Suppressor macrophage treated with lipopolysaccharide for 1 hour (primary cell): ENCODE results near the gene SKAP2.
A peak's percentile ranks its signal among the peaks of the same experiment; 100 is the strongest.
"Not testable (repeated sequence)": the region's sequence is repeated elsewhere in the genome, so short reads cannot be mapped to it uniquely, and the experiment has no call there.

Experiments
- DNase-seq, 3 donors: peaks; one replicate each; pipeline ENCODE4 v3.0.0-alpha.2; 2020 to 2022

The SKAP2 gene

DNA sequence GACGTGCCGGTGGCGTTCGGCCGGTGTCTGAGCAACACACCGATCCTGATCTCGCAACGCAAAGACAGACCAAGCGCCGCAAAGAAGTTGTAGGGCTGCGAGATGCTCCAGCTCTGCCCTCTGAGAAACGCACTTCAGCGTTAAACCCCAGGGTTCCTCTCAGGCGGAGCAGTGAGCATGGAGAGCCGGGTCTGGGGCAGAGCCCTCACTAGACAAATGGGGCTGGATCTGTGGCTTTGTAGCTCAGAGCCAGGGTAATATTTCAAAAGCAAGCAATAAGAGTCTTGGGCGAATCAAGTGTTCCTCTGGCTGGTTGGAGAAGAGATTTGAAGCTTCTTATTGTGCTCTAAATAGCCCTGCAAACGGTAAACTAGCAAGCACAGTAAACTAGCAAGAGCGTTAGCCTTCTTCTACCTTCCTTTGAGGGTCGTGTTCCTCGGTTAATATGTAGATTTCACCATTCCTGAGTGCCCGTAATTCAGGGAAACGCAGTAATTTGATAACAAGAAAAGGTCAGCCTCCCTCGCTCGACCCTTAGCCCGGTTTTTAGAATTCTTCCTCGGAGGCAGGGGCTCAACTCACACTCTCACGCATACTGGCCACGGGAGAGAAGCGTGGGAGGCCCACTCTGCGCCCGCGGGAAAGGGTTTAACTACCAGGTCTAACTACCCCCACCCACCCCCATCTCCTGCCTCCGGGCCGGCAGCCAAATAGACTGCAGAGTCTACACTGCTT, 6.7 kb downstream of the SKAP2 start:
- peak in 2 of 3 donors; percentile 43 to 45 for DNase-seq

DNA sequence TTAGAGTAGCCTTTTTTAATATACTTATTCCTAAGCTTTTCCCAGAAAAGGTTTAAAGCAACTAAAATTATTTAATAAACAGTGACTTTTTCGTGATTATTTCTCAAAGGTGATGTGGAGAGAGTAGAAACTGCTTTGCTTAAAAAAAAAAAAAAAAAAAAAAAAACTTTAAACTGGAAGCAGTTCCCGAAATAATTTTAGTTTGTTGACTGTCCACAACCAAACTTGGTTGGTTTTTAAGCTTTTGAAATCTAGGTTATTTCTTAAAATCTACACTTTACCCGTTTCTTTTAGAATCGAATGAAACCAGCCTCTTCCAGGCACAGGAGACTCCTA, 7.3 kb downstream of the SKAP2 start:
- DNase-seq, result no peak

DNA sequence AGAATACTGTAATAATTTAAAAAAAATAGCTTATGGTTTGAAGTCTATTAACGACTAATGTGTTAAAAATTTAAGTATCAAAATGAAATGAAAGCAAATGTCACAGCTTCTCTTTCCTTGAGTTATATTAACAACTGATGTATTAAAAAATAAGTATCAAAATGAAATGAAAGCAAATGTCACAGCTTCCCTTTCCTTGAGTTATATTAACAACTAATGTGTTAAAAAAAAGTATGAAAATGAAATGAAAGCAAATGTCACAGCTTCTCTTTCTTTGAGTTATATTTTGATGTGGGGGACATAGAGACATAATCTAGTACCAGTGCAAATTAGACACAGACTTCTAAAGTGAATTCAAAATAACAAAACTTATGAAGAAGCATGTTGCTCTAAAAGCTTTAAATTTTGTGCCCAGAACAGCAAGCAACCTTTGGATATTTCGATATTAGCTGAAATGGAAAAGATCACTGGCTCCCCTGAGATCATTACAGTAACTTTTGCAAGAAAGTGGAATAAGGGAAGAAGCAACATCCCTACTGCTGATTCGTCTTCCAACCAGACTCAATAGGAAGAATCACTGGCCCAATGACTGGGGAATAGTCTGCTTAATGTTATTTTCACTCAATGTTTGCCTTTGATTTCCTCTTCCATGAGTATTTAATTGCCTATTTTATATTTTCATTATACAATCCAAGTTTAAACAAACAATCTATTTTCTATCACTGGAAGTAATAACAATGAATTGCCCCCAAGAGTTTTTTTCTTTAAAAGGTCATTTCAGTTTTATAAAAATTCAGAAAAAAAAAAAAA, 8.0 kb downstream of the SKAP2 start:
- peak; percentile 20 to 49 (median 48) for DNase-seq

DNA sequence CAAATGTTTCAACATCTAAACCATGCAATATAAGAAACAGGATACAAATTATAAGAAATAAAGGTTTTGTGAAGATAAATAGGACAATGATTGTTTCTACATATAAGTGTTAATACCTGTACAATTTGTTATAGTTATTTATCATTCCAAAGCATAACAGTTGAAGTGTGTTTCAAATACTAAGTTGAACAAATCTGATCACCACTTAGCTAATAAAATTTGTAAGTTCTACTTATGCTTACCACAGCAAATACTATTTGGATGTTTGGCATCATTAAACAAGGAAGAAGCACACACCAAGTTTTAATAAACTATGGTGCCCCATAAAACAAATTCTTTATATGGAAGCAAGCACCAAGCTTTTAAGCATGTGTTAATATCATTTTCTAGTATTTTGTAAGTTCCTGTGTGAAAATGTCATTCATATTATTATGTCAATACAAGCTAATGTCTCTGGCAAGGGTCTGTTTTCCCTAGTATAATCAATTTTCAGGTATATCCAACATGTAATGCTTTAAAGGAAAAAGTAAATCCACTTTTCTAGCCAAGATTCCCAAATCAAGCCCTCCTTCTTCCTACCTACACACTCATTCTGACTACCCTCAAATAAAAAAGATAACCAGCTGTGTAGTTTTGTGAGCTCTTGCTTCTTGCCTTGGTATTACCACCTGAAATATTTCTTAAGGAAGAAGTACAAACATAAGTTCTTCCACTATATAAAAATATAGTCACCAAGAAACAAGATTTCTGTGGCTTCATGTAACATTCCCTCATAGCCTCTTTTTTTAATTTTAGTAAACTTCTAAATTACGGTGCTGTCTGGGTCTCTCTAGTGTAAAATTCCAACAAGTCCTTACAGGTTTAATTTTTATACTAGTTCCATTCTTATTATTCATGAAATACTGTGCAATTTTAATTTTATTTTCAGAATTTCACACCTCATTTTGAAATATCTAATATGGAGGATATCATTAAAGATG, 9.2 kb downstream of the SKAP2 start:
- no peak for DNase-seq

DNA sequence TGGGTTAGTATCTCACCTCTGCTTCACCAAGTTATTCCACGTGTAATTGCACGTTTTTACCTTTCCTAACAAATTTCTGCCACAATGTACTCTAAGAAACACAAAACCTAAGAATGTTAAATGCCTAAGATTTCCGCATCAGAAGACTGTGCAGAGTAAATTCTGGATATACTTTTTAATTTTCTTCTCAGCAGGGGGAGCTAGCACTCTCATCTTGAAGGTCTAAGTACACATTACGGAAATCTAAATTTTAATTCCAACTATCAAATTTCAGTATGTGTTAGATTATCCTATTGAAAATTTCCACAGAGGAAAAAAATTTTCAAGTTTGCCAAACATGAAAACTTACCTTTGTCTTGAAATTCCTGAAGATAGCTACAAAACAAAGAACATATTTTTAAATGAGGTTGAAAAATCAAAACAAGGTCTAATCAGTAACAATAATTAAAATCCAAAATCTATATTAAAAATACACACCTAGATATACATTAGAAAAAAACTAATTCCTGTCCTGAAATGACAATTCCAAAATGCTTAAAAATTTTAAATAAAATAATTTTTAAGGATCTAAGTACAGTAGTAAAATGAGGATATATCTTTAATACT, 10.5 kb downstream of the SKAP2 start:
- peak; percentile 72 to 83 (median 81) for DNase-seq

DNA sequence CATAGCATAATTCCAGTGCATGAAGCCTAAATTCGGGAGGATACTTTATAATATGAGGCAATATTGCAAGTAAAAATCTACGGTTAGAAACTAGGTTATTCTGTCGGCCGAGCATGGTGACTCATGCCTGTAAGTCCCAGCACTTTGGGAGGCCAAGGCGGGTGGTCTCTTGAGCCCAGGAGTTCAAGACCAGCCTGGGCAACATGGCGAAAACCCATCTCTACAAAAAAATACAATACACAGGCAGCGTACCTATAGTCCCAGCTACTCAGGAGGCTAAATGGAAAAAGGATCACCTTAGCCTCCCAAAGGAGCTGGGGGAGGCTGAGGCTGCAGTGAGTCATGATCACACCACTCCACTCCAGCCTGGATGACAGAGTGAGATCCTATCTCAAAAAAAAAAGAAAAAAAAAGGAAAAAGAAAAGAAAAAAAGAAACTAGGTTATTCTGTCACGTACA, 14.2 kb downstream of the SKAP2 start:
- peak in 1 of 3 donors; percentile 15 for DNase-seq

DNA sequence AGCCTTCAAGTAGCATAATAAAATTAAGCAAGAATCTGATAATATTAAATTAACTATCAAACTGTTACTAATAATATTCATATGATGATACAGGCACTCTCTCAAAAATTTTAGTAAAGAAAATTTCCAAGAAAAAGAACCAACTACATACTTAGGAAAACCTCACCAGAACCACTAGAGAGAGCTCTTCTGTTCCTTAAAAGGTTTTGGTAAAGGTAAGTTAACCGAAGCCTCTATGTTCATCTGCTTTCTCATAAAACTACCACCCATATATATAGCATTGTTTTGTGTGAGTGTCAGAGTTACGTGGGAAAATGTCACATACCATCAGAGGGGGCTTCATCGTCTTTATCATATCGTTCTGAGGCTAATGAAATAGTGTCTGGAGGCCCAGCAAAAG, 20.7 kb downstream of the SKAP2 start:
- no peak for DNase-seq

DNA sequence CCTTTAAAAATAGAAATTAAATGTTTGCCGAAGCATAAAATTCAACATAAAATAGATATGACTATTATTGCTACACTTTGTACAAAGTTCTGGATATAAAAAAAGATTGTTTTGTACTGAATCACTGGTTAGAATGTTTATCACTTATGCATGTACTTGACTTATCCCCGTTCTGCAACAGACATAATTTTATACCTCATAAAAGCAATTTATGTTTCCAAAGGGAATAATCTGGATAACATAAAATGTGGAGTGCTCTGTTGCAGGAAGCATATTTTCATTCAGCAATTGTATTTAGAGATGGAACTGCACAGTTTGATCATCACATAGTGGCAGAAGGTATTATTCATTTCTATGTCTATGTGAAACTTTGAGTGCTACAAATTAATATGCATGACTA, 21.5 kb downstream of the SKAP2 start:
- no peak for DNase-seq

DNA sequence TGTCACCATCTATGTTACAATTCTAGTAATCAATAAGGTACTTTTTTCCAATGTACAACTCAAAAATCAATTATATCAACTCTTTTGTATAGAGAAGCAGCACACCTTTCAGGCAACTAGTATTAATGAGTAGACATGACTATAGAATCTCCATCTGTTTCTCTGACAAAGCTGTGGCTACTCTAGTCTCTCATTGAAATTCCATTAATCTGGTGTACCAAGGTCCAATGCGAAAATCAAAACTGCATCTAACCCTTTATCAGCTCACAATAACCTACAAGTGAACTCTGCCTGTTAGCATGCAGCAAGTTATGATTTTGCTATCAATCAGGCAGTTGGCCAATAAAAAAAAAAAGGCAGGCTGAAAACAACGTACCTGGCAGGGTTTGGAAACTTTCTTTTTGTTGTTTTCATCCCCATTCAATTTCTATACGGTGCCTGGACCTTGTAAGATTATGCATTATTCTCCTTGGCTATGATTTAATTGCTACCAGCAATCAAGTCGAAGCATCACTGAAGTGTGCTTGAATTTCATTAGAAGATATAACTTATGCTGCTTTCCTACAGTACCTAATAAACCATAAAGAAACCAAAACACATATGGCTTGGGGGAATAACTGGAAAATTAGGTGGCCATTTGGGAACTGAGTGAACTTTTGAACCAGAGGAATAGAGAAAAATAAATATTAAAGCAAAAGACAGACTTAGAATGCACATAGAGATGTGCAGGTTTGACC, 23.2 kb downstream of the SKAP2 start:
- no peak for DNase-seq

DNA sequence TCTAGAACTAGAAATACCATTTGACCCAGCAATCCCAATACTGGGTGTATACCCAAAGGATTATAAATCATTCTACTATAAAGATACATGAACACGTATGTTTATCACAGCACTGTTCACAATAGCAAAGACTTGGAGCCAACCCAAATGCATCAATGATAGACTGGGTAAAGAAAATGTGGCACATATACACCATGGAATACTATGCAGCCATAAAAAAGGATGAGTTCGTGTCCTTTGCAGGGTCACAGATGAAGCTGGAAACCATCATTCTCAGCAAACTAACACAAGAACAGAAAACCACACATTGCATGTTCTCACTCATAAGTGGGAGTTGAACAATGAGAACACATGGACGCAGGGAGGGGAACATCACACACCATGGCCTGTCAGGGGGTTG, 27.6 kb downstream of the SKAP2 start:
- DNase-seq, result not testable (repeated sequence)

DNA sequence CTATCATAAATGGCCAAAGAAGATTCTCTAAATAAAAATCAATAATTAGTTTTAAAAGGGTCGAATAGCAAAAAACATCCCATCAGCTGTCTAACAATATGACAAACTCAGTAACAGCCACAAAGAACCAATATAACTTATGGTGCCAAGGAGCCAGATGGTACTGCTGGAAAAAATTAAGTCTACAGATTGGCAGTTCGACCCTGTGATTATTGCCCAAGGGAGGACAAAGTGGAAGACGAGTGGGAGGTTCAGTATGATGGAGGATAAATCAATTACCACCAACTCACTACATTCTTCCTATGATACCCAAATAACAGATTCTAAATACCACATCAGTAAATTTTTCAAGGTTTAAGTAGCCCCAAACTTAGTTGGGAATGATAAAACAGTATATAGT, 49.0 kb downstream of the SKAP2 start:
- no peak for DNase-seq

DNA sequence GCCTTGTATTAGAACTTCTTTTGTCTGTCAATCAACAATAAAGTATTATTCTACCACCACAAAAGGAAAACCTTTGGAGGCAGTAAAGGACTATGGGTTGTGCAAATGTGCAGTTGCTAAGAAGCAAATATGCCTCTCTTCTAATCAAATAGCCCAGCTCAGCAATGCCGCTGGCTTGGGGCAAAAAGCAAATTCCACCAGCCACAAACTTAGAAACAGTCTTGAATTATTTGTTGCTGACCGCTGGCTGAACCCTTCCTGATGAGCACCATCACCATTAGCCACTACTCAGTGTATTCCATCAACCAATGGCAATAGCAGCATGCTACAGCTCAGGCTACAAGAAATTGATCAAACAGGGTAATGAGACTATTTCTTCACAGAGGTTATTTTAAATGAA, 51.0 kb downstream of the SKAP2 start:
- DNase-seq, result no peak

DNA sequence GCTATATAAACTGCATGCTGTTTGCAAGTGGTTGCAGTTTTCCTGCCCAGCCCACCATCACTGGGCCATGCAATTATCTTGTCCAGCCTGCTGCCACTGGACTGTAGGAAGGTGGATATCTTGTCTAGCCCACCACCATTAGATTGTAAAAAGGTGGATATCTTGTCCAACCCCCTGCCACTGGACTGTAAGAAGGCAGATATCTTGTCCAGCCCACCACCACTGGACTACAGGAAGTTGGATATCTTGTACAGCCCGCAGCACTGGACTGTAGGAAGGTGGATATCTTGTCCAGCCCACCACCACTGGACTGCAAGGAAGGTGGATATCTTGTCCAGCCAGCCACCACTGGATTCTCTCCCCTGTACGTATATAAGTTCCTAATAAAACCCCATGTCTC, 69.8 kb downstream of the SKAP2 start:
- no peak for DNase-seq

DNA sequence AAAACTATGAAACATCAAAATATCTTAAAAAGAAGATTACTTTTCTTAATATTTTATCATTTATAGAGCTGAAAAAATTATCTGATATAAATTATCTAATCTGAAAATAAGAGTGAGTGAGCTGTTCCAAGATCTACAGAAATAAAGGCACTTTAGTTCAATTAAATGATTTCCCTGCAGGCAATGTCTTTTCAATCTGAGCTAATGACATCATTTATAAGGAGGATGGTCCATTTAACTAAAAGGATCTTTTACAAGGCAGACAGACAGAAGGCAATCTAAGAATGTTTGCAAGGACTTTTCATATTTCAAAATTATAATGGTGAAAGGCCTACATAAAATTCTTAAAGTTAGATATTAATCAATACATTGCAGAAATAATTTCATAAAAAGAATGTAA, 71.8 kb downstream of the SKAP2 start:
- DNase-seq, result no peak

DNA sequence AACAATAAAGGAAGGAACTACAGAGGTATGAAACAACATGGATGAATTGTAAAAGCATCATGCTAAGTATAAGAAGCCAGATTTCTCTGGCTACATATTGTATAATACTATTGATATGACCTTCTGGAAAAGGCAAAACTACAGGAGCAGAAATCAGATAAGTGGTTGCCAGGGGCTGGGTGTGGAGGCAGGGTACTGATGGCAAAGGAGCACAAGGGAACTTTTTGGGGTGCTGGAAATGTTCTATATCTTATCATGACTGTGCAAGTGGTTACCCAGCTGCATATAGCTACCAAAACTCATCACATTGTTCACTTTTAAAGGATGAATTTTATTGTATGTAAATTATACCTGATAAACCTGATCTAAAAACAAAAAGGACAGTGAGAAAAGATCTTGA, 72.4 kb downstream of the SKAP2 start:
- no peak for DNase-seq

DNA sequence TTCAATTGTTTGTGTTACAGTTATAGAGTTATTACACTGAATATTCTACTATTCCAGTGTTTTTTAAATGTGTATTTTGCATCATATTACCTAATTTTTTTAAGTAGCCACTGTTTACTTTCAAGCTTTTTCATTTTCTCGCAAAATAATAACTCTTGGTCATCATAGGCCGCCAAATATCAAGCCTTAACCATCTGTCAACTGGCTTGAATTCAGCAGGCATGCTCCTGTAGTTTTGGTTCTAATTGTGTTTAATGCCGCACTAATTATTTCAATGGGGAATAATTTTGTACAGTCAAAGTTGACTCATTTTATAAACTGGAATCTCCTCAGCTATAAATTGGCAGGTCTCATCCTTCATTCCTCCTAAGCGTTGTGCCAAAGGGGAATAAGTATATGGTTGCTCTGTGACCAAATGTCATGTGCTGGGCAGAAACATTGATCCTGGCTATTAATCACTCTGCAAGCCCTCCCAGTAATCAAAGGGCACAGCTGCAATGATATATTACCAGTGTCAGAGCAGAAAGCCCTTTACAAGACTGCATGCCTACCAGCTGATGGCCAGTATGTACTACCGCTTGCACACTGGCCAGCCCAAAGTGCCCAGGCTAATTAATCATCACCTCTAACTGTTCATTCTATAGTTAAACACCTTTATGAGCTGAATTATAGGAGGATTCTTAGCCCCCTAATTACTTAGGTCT, 74.8 kb downstream of the SKAP2 start:
- no peak for DNase-seq

DNA sequence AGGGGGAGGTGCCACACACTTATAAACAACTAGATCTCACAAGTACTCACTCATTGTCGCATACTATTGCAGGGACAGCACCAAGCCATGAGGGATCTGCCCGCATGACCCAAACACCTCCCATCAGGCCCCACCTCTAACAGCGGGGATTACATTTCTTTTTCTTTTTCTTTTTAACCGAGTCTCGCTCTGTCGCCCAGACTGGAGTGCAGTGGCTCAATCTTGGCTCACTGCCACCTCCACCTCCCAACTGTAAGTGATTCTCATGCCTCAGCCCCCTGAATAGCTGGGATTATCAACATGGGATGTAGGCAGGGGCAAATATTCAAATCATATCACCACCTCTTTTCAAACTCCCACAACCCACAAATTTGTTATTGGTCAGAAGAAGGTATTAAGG, 76.7 kb downstream of the SKAP2 start:
- no peak for DNase-seq

DNA sequence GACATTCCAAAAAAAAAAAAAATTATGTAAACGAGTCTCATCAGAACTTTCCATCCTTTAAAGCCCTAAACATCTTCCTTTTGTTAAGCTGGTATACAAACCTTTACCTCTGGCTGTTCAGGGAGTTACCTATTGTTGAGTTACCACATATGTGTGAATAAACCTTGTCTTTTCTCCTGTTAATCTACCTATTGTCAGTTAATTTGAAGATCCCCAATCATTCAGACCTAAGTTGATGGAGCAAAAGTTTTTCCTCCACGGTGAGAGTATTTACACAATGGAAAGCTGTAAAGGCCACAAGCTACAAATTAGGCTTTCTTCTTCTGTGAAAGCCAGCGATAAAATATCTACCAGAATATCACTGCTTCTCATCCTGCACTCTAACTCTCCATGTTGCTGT, 80.3 kb downstream of the SKAP2 start:
- DNase-seq, result no peak

DNA sequence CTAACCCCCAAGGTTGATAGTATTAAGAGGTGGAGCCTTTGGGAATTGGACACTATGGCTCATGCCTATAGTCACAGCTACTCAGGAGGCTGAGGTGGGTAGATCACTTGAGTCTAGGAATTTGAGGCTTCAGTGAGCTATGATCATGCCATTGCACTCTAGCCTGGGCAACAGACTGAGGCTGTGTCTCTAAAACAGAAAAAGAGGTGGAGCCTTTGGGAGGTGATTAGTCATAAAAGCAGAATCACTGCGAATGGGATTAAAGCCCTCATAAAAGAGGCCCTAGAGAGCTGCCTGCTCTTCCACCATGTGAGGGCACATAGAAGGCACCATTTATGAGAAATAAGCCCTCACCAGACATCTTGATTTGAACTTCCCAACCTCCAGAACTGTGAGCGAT, 81.9 kb downstream of the SKAP2 start:
- no peak for DNase-seq

DNA sequence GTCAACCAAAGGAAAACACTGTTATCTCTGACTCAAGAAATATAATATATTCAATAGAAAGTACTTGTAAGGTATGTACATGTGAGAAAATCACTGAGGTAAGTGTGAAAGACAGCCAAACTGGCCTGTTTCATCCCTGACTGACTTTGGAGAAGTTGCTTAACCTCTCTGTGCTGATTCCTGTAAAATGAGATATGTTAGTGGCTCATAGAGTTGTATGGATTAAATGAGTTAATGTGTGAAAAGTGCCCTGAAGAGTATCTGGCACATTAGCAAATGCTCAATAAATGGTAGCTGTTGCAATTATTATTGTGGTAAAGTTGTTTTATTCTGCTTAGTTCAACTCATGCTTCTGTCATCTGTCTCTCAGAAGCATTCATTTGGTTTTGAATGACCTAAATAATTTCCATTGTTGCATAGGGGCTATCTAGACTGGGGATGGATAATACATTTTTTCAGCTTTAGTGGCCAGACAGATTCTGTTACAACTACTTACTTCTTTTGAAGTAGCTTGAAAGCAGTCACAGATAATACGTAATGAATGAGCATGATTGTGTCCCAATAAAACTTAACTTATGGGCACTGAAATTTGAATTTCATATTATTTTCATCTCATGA, 84.3 kb downstream of the SKAP2 start:
- no peak for DNase-seq

DNA sequence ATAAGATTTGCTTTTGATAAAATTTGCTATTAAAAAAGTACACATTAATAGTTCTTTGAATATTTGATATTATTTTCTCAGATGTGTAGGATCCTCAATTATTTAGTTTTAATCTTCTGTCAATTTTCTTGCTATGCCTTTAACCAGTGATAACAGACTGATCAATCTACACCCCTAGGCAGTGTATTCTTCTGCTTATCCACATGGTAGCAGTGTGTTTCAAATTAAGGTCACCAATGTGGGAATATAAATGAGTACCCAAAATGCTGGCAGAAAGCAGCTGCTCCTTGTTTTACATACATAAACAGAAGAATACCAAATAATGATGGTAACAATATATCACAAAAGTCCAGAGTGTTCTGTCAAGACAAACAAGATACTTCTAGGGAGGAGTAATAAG, 87.0 kb downstream of the SKAP2 start:
- DNase-seq, result no peak
